Activated CD8-positive, alpha-beta memory T cell treated with anti-CD3 and anti-CD28 coated beads, Interleukin-2, amount 50 U/mL, for 4 hours (primary cell): Measurements from ENCODE around the gene SOWAHA.

ENCODE experiments used
- DNase-seq: peaks from one replicate; pipeline ENCODE4 v3.0.0-alpha.2; 2020

SOWAHA gene

DNA sequence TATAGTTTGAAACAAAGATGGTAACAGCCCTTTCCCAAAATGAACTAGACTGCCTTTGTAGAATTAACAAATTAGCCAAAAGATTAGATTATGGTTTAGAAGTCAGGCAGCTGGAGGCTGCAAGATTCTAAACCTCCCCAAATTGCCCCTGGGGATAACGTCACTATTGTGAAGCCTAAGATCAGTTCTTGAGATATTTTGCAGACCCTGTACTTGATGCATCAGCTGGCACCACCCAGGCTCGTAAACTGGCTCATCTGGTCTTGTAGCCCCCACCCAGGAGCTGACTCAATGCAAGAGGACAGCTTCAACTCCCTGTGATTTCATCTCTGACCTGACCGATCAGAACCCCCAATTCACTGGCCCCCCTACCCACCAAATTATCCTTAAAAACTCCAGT lies 4.2 kb upstream of the SOWAHA start:
- DNase-seq: no peak

GRCh38 chr5:132810605-132811004 lies 2.5 kb upstream of the SOWAHA start:
- DNase-seq: no peak

DNA sequence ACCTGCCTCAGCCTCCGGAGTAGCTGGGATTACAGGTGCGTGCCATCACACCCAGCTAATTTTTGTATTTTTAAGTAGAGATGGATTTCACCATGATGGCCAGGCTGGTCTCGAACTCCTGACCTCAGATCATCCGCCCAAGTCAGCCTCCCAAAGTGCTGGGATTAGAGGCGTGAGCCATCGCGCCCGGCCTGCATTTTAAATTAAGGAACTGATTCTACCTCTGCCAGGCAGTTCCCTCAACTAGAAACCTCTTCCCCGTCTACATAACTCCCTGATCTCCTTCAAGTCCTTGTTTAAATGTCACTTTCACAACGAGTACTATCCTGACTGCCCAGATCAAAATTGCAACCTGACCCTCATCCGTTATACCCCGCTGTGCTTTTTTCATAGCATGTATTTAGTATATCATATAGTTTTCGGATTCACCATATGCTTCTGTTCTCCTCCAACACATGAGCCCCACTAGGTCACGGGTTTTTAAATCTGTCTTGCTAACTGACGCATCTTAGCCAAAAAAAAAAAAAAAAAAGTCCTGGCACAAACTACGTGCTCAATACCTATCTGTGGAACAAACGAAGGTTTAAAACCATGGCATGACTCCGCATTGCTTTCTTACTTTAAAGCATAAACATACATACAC lies 858 bp upstream of the SOWAHA start:
- DNase-seq: no peak

DNA sequence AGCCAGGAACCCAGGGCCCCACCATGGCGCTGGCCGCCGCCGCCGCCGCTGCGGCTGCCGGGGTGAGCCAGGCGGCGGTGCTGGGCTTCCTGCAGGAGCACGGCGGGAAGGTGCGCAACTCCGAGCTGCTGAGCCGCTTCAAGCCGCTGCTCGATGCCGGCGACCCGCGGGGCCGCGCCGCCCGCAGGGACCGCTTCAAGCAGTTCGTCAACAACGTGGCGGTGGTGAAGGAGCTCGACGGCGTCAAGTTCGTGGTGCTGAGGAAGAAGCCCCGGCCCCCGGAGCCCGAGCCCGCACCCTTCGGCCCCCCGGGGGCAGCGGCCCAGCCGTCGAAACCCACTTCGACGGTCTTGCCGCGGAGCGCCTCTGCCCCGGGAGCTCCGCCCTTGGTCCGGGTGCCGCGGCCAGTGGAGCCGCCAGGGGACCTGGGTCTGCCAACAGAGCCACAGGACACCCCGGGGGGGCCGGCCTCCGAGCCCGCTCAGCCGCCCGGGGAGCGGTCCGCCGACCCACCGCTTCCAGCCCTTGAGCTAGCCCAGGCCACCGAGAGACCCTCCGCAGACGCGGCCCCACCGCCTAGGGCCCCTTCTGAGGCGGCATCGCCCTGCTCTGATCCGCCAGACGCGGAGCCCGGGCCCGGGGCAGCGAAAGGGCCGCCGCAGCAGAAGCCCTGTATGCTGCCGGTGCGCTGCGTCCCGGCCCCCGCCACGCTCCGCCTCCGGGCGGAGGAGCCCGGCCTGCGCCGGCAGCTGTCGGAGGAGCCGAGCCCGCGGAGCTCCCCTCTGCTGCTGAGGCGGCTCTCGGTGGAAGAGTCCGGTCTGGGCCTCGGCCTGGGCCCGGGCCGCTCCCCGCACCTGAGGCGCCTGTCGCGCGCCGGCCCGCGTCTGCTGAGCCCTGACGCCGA lies 749 bp downstream of the SOWAHA start:
- peak; percentile 36 for DNase-seq

GRCh38 chr5:132814503-132815294 lies 1.6 kb downstream of the SOWAHA start:
- DNase-seq: no peak

DNA sequence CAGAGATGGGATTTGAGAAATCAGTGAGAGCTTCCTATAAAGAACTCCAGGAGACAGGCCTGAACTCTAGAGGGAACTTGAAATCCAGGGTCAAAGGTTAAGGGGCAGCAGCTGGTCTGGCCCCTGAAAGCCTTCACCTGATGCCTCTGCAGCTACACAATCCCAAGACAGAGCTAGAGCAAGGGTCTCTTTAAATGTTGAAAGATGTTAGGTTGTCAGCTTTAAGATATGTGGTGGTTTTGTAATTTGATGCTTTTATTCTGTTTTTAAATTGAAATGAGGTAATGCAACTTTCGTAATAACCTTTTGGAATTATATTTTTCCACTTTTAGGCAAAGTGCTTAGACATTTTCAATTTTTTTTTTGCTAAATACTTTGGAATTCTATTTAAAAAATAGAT lies 2.4 kb downstream of the SOWAHA start:
- no peak for DNase-seq

- no peak for DNase-seq
Measured at GRCh38 chr5:132816083-132816482, 3.0 kb downstream of the SOWAHA start.

DNA sequence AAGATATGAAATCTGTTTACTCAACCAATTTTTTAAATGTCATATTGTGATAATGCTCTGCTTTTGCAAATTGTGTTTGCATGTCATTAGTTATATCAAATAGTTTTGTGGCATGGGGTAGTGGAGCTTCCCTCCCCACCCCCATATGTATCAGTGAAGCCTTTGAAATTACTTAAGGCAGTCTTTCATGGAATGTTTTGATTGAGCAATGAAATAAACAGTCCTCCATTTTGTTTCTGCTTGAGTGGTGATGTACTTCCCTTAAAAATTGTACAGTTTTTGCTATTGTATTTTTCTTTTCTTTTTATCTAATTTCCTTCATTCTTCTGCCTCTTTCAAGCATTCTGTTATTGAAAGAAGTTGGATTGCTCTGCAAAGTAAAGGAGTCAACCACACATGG lies 3.5 kb downstream of the SOWAHA start:
- DNase-seq: no peak

- no peak for DNase-seq
Measured at GRCh38 chr5:132817011-132817410, 3.9 kb downstream of the SOWAHA start.

- DNase-seq: no peak
Measured at GRCh38 chr5:132819468-132819867, 6.4 kb downstream of the SOWAHA start.

GRCh38 chr5:132820162-132820754 lies 7.2 kb downstream of the SOWAHA start:
- peak; percentile 89 for DNase-seq

DNA sequence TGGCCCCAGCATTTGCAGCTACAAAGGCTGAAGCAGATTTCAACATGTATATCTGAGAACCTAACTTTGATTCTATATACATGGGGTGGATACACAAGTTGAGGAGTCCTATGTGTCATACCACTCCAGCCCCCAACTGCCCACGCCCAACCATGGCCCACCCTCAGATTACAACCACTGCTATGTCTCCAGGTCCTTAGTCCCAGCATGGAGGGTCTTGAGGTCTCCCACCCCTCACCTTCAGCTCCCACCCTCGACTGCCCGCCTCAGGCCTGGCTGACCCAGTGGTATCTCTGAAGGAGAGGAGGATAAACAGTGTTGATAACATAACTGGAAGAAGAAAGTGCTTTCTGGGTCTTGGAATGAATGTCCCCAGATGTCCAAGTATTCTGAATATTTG lies 8.2 kb downstream of the SOWAHA start:
- no peak for DNase-seq

DNA sequence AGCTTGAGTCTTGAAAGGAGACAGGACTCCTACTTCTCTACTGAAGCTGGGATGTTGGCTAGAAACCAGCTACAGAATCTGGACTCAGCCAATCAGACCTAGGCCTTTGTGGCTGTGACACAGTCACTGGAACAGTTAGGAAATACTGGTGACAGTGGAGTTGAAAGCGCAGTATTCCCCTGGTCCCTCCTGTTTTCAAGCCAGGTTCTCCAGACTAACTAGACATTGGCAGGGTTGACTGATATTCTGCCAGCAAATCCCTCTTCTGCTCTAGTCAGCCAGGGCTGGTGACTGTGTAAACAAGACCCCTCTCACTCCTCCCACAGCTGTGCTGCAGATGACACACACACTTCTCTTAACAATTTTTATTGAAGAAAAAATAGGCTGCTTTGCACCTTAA lies 8.7 kb downstream of the SOWAHA start:
- no peak for DNase-seq

GRCh38 chr5:132822650-132823480 lies 9.8 kb downstream of the SOWAHA start:
- DNase-seq: no peak

DNA sequence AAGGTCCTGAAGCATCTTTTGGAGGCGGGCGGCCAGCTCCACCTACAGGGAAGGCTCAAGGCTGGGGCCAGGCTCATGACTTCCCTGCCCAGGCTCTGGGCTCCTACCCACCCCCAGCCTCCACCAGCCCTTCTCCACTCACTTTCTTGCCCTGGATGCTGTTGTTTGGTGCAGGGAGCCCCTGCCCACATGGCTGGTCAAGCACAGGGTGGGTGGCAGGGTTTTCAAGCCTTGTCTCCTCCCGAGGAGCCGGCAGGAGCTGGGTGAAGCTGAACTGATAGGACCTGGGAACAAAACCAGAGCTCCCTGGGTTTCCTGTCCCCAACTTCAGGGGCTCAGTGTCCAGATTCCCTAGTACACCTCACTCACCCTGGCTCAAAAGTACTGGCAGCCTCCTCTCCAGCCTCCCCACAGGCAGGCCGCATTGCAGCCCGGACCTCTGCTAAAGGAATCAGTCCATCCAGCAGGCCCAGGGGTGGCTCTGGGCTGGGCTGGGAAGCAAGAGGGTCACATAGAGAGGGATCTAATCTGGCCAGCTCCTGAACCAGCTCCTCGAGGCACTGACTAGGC lies 10.5 kb downstream of the SOWAHA start:
- DNase-seq: no peak

- no peak for DNase-seq
Measured at GRCh38 chr5:132824426-132824825, 11.3 kb downstream of the SOWAHA start.

DNA sequence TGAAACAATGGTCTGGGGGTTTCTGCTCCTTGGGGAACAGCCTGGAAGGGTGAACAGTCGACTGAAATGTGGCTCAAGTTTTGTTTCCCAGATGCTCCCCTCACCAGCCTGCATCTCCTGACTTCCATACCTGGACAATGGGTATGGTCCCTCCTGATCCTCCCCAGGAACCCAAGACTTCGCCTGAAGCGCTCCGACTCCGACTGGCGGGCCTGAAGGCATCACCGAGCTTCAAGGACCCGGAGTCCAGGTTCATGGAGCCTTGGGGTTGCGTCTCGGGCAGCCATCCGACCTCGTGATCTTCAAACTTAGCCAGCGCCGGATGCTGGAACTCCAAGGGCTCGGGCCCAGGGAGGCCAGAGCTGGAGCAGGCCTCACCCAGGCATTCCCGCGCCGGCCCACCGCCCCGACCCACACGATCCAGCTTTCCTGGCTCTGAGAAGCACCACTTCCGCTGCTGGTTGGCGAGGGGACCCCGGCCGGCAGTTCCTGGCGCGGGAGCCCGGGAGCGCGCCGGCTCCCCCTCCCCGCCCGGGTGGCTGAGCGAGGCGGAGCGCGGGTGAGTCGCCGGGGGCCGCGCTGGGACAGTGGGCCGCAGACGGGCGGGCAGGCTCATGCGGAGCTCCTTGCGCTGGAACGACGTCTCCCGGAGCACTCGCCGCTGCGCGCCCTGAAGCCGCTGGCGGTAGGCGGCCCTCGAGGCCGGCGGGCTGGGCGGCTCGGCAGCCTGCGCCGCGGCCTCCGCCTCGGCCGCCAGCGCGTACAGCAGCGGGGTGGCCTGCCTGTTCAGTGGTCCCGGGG lies 12.1 kb downstream of the SOWAHA start:
- DNase-seq: no peak

DNA sequence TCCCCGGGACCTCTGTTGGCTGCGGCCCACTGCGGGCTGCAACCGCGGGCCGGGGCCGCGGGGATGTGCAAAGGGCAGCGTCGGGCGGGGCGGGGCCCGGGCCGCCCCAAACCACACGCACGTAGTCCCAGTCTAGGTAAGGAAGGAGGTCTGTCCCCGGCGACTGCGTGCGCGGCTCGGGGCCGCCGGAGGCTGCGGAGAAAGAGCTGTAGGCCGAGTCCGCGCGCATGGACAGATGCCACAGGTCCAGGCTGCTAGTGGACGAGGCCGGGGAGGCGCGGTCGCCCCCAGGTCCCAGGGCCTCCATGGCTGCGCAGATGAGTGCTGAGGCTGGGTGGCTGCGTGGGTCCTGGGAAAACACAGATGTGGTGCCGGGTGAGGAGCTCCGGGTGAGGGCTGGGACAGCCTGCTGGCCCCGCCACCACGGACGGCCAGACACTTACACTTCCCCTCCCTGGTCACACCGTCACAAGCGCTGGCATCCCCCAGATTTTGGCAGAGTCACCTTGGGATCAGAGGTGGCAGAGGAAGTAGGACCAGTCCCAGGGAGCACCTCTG lies 12.8 kb downstream of the SOWAHA start:
- peak; percentile 21 for DNase-seq

- DNase-seq: no peak
Measured at GRCh38 chr5:132826424-132827082, 13.5 kb downstream of the SOWAHA start.
